Measurements from ENCODE around the gene PPIF.

Gene PPIF

DNA sequence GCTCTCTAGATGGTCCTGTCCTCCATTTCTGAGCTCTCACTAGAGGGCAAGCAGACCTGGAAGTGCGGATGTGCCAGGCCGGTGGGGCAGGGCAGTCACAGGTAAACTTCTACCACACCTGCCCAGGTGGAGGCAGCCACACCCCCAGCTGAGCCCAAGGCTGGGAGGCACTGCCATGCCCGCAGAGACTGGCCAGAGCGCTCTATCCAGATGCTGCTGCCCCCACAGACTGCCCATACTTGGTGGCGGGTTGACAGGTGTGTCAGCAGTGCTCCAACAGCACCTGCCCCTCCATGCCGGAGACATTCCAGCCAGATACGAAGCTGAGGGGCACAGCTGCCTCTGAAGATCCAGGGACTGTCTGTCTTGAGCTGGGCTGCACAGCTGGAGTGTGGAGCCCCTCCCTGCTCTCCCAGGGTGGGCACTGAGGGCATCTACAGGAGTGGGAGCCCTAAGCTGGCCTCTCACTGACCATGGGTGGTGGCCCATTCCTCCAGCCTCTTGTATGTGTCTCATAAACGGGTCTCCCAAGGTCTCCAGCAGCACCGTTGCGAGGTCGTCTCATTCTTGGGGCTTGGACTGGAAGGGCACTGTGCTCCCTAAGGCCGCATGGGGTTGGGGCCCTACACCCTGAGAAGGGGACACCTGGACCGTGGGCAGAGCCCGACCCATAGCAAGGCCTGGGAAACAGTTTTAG is 38.2 kb upstream of the PPIF start:
- ChIA-PET POLR2A (no interaction called here), CTCF (no interaction called here)
- TF ChIP-seq, protein P1, sequence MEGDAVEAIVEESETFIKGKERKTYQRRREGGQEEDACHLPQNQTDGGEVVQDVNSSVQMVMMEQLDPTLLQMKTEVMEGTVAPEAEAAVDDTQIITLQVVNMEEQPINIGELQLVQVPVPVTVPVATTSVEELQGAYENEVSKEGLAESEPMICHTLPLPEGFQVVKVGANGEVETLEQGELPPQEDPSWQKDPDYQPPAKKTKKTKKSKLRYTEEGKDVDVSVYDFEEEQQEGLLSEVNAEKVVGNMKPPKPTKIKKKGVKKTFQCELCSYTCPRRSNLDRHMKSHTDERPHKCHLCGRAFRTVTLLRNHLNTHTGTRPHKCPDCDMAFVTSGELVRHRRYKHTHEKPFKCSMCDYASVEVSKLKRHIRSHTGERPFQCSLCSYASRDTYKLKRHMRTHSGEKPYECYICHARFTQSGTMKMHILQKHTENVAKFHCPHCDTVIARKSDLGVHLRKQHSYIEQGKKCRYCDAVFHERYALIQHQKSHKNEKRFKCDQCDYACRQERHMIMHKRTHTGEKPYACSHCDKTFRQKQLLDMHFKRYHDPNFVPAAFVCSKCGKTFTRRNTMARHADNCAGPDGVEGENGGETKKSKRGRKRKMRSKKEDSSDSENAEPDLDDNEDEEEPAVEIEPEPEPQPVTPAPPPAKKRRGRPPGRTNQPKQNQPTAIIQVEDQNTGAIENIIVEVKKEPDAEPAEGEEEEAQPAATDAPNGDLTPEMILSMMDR (IDR thresholded peaks at IDR 0.05; ENCODE audit: insufficient read depth, low read length, missing control alignments): no peak
- no peak overlapping the region for H3K4me3 ChIP-seq (ENCODE audit: low read depth, low read length)
- no peak for DNase-seq (ENCODE audit: low read depth, low spot score)

DNA sequence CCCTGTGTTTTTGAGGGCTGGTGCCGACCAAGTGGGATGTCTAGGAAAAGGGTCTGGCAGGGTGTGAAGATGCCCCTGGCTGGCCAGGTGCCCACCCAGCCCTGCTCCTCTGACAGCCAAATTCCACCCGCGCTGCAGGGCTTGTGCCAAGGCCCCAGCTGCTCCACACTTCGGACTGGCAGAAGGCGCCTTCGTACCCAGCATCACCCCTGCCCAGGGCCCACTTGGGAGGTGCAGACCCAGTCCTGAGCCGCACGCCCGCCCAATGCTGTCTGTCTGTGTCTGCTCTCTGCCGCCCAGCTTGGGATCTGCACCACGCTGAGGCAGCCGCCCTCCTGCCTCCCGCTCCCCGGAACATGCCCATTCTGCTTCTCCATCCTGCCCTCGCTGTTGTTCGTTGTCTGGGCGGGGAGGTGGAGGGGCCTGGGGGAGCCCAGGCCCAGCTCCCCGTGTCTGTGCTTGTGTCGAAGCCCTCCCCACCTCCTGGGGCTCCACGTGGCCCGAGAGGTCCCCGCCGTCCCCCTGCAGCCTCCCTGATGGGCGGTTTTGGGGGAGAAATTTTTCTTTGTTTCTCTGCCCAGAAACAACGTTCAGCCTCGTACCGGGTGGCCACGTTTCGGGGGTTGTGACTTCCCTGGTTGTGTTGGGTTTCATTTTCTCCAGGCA is 36.9 kb upstream of the PPIF start:
- TF ChIP-seq, protein P1 (IDR thresholded peaks at IDR 0.05; ENCODE audit: insufficient read depth, low read length, missing control alignments): no peak
- CTCF ChIA-PET: no interaction called here
- DNase-seq (ENCODE audit: low read depth, low spot score): no peak
- POLR2A ChIA-PET: no interaction called here
- H3K4me3 ChIP-seq (ENCODE audit: low read depth, low read length): no peak overlapping the region

DNA sequence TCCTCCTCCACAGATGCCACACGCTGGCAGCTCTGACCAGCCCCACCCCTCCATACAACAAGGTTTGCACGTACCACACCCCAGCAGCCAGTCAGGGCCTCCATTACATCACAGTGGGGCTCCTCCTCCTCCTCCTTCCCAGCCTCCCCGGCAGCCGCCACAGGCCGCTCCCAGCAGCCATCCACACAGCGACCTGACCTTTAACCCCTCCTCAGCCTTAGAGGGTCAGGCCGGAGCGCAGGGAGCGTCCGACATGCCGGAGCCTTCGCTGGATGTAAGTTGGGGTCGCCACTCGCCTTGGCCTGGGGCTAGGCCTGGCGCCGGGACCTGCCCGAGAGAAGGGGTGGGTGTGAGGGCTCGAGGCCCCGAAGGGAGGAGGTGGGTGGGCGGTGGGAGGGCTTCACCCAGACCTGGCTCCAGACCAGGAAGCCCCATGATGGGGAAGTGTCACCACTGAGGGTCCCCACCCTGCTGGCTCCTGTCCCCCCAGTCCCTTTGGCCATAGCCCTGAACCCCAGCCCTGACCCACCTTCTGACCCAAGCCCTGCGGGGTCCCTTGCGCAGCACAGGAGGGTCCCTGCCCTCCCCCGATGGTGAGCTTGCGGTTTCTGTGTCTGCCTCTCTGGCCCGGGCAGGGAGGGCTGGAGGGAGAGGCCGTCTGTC is 36.2 kb upstream of the PPIF start:
- POLR2A ChIA-PET: no interaction called here
- CTCF ChIA-PET: no interaction called here
- TF ChIP-seq, protein P1 (IDR thresholded peaks at IDR 0.05; ENCODE audit: insufficient read depth, low read length, missing control alignments): no peak
- no peak overlapping the region for H3K4me3 ChIP-seq (ENCODE audit: low read depth, low read length)
- no peak for DNase-seq (ENCODE audit: low read depth, low spot score)

DNA sequence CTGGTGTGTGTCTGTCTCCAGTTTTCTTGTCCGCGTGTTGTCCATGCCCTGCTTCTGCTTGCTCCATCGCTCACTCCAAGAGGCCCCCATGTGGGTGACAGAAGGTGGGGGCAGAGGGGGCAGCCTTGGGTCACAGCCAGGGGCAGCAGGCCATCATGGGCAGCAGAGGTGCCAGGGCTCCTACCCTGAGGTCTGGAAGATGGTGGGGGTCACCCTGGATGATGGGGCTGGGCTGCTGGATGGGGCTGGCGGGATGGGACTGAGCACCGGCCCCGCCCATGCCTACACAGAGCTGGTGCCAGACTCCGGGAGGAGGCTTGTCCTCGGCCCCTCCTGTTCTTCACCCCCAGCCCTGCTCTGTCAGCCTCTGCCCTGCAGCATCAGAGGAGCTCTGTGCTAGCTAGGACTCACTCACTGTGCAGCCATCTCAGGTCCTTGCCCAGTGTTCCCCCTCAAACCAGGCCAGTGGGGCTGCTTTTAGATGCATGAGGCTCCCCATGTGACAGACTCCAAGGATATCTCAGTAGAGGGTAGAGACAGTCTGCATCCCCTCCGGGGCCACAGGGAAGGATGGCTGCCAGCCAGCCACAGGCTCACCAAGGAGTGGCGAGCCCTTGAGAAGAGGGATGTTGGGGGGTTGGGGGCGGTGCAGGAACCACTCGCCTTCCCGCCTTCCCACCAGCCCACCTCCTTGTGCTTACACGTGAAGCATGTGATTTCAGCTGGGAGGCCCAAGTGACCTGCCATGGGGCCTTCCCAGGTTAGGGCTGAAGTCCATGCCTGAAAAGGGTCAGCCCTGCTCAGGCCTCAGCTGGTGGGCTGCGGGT is 35.5 kb upstream of the PPIF start:
- H3K4me3 ChIP-seq (ENCODE audit: low read depth, low read length): no peak overlapping the region
- TF ChIP-seq, protein P1 (IDR thresholded peaks at IDR 0.05; ENCODE audit: insufficient read depth, low read length, missing control alignments): no peak
- ChIA-PET CTCF (no interaction called here), POLR2A (no interaction called here)
- no peak for DNase-seq (ENCODE audit: low read depth, low spot score)

DNA sequence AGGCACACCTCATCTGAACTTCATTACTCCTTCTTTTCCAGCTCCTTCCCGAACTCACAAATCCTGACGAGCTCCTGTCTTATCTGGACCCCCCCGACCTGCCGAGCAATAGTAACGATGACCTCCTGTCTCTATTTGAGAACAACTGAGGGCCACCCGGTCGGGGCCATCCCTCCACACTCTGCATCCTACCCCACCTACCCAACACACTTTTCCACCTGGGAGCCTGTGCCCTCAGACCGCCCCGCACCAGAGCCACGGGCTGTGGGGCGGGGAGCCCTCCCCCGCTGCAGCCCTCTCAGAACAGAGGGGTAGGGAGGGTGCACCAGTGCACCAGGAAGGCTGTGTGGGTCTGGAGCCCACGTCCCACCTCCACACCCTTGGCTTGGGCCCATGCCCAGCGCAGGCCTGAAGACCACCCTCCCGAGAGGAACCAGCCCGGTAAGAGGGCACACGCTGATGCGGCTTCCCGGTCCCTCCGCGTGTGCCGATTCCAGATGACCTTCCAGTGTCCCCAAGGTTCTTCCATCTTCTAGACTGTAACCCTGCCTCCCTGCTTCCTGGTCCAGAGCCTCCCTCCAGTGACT is 34.6 kb upstream of the PPIF start:
- POLR2A ChIA-PET: no interaction called here
- H3K4me3 ChIP-seq (ENCODE audit: low read depth, low read length): no peak overlapping the region
- DNase-seq (ENCODE audit: low read depth, low spot score): no peak
- CTCF ChIA-PET: no interaction called here
- TF ChIP-seq, protein P1 (IDR thresholded peaks at IDR 0.05; ENCODE audit: insufficient read depth, low read length, missing control alignments): no peak

Data from AG04449 (cell line).